Mesodermal cell (in vitro differentiated cells): ENCODE data around the gene SLC6A3.
"Not testable (repeated sequence)": the region's sequence is repeated elsewhere in the genome, so short reads cannot be mapped to it uniquely, and the experiment has no call there.

ENCODE experiments used
- H3K27ac ChIP-seq: 2 replicates; pipeline ENCODE4 v1.7.0; 2013; ENCODE audit warnings: mild to moderate bottlenecking, low read depth, low read length, moderate library complexity; ENCODE audit not compliant: severe bottlenecking
- H3K36me3 ChIP-seq: 2 replicates; pipeline ENCODE4 v1.7.1; 2013; ENCODE audit warnings: mild to moderate bottlenecking, low read length, moderate library complexity; ENCODE audit not compliant: control insufficient read depth, insufficient read depth
- H3K4me1 ChIP-seq: one replicate; pipeline ENCODE4 v1.7.1; 2013; ENCODE audit warnings: mild to moderate bottlenecking, low read length; ENCODE audit not compliant: insufficient read depth, control insufficient read depth, poor library complexity, severe bottlenecking
- H3K4me3 ChIP-seq: 2 replicates; pipeline ENCODE4 v1.7.0; 2013; ENCODE audit warnings: low read length, control low read depth, mild to moderate bottlenecking; ENCODE audit not compliant: insufficient read depth, poor library complexity, severe bottlenecking; ENCODE audit errors: extremely low read depth
- H3K9me3 ChIP-seq: 2 replicates; pipeline ENCODE4 v1.7.1; 2013; ENCODE audit warnings: mild to moderate bottlenecking, low read length, moderate library complexity; ENCODE audit not compliant: control insufficient read depth
- WGBS, 2 experiments: methylation state at CpG; one replicate each; pipeline ENCODE4 v1.1.5; 2013; ENCODE audit warnings: missing lambda C conversion rate in 2 of 2; ENCODE audit not compliant: insufficient coverage in 2 of 2; 5-methylcytosine and 5-hydroxymethylcytosine counted together

SLC6A3 gene

GRCh38 chr5:1378096-1378495 lies 67.1 kb downstream of the SLC6A3 start:
- WGBS, 2 experiments = 89 to 92% methylated on average over 17 to 18 of the region's 18 CpGs
- Histone ChIP-seq H3K9me3 (peaks cover 18% of the 10 kb centered on the region), H3K4me1 (peaks cover 2% of the 10 kb centered on the region), H3K36me3 (no peaks in the 10 kb centered on the region), H3K4me3 (no peak overlapping the region), H3K27ac (no peak overlapping the region)

GRCh38 chr5:1376981-1377380 lies 68.3 kb downstream of the SLC6A3 start:
- no peaks in the 10 kb centered on the region for H3K36me3 ChIP-seq
- H3K4me3 ChIP-seq = no peak overlapping the region
- H3K9me3 ChIP-seq = peaks cover 18% of the 10 kb centered on the region
- WGBS, 2 experiments = 88 to 90% methylated on average over 3 of the region's 3 CpGs
- H3K27ac ChIP-seq = no peak overlapping the region
- H3K4me1 ChIP-seq = peaks cover 2% of the 10 kb centered on the region

- Histone ChIP-seq H3K36me3 (no peaks in the 10 kb centered on the region), H3K9me3 (peaks cover 18% of the 10 kb centered on the region), H3K4me1 (peaks cover 2% of the 10 kb centered on the region), H3K4me3 (no peak overlapping the region), H3K27ac (no peak overlapping the region)
- 82 to 88% methylated on average over 17 to 18 of the region's 23 CpGs for WGBS, 2 experiments
Observed at GRCh38 chr5:1375871-1376810, 69.1 kb downstream of the SLC6A3 start.

- no peak overlapping the region for H3K27ac ChIP-seq
- WGBS, 2 experiments = 77 to 94% methylated on average over 4 to 6 of the region's 6 CpGs
- no peak overlapping the region for H3K4me3 ChIP-seq
- H3K9me3 ChIP-seq = peaks cover 15% of the 10 kb centered on the region
- no peaks in the 10 kb centered on the region for H3K36me3 ChIP-seq
- H3K4me1 ChIP-seq = no peaks in the 10 kb centered on the region
Observed at GRCh38 chr5:1374679-1375055, 70.6 kb downstream of the SLC6A3 start.

- no peaks in the 10 kb centered on the region for H3K36me3 ChIP-seq
- no peaks in the 10 kb centered on the region for H3K4me1 ChIP-seq
- no peak overlapping the region for H3K27ac ChIP-seq
- H3K4me3 ChIP-seq = no peak overlapping the region
- 85 to 91% methylated on average over 8 of the region's 9 CpGs for WGBS, 2 experiments
- peaks cover 10% of the 10 kb centered on the region for H3K9me3 ChIP-seq
Observed at GRCh38 chr5:1374030-1374678, 71.1 kb downstream of the SLC6A3 start.

- not testable (repeated sequence) for H3K9me3 ChIP-seq, H3K27ac ChIP-seq, H3K36me3 ChIP-seq, H3K4me1 ChIP-seq, H3K4me3 ChIP-seq
- WGBS, 2 experiments = 83 to 100% methylated on average over 3 of the region's 4 CpGs
Observed at GRCh38 chr5:1371972-1372342, 73.3 kb downstream of the SLC6A3 start.

GRCh38 chr5:1371218-1371971 lies 73.8 kb downstream of the SLC6A3 start:
- H3K9me3 ChIP-seq = no peaks in the 10 kb centered on the region
- no peak overlapping the region for H3K4me3 ChIP-seq
- no peak overlapping the region for H3K27ac ChIP-seq
- H3K36me3 ChIP-seq = no peaks in the 10 kb centered on the region
- 92% methylated on average over 10 to 11 of the region's 13 CpGs for WGBS, 2 experiments
- no peaks in the 10 kb centered on the region for H3K4me1 ChIP-seq

- WGBS, 2 experiments = 66 to 77% methylated on average over 3 of the region's 7 CpGs
- Histone ChIP-seq H3K36me3 (no peaks in the 10 kb centered on the region), H3K9me3 (no peaks in the 10 kb centered on the region), H3K4me1 (no peaks in the 10 kb centered on the region), H3K27ac (no peak overlapping the region), H3K4me3 (no peak overlapping the region)
Observed at GRCh38 chr5:1370006-1370405, 75.2 kb downstream of the SLC6A3 start.

- Histone ChIP-seq H3K27ac (no peak overlapping the region), H3K9me3 (no peaks in the 10 kb centered on the region), H3K36me3 (no peaks in the 10 kb centered on the region), H3K4me3 (no peak overlapping the region), H3K4me1 (no peaks in the 10 kb centered on the region)
- WGBS, 2 experiments = 88 to 93% methylated on average over 2 to 4 of the region's 4 CpGs
Observed at GRCh38 chr5:1368756-1369155, 76.5 kb downstream of the SLC6A3 start.

GRCh38 chr5:1368236-1368635 lies 77.0 kb downstream of the SLC6A3 start:
- Histone ChIP-seq H3K4me3 (no peak overlapping the region), H3K4me1 (no peaks in the 10 kb centered on the region), H3K27ac (no peak overlapping the region), H3K9me3 (no peaks in the 10 kb centered on the region), H3K36me3 (no peaks in the 10 kb centered on the region)
- 77 to 94% methylated on average over 4 to 6 of the region's 7 CpGs for whole genome bisulfite sequencing, 2 experiments
